ENCODE data around the gene KAT2B.

KAT2B gene

GRCh38 chr3:20080956-20081554 is 40.8 kb downstream of the KAT2B start:
- H3K27ac ChIP-seq = no peak overlapping the region

GRCh38 chr3:20083253-20083652 is 43.0 kb downstream of the KAT2B start:
- H3K27ac ChIP-seq = no peak overlapping the region
- TF ChIP-seq ZFX (IDR thresholded peaks at IDR 0.05; ENCODE audit: borderline replicate concordance) = no peak
- TF ChIP-seq CTCF (IDR thresholded peaks at IDR 0.05) = no peak

More at GRCh38 chr3:20080956-20081554, 40.8 kb downstream of the KAT2B start:
- no peak for TF ChIP-seq ZFX (IDR thresholded peaks at IDR 0.05; ENCODE audit: borderline replicate concordance)
- no peak for TF ChIP-seq CTCF (IDR thresholded peaks at IDR 0.05)

GRCh38 chr3:20083953-20084352 is 43.7 kb downstream of the KAT2B start:
- no peak overlapping the region for H3K27ac ChIP-seq
- no peak for TF ChIP-seq CTCF (IDR thresholded peaks at IDR 0.05)
- TF ChIP-seq ZFX (IDR thresholded peaks at IDR 0.05; ENCODE audit: borderline replicate concordance) = no peak

- no peak for TF ChIP-seq ZFX (IDR thresholded peaks at IDR 0.05; ENCODE audit: borderline replicate concordance)
- no peak for TF ChIP-seq CTCF (IDR thresholded peaks at IDR 0.05)
- H3K27ac ChIP-seq = no peak overlapping the region
Observed at GRCh38 chr3:20091331-20092047, 51.2 kb downstream of the KAT2B start.

- no peak overlapping the region for H3K27ac ChIP-seq
- TF ChIP-seq CTCF (IDR thresholded peaks at IDR 0.05) = no peak
- no peak for TF ChIP-seq ZFX (IDR thresholded peaks at IDR 0.05; ENCODE audit: borderline replicate concordance)
Observed at GRCh38 chr3:20095470-20095869, 55.2 kb downstream of the KAT2B start.

- TF ChIP-seq ZFX (IDR thresholded peaks at IDR 0.05; ENCODE audit: borderline replicate concordance) (no peak), CTCF (IDR thresholded peaks at IDR 0.05) (no peak)
- no peak overlapping the region for H3K27ac ChIP-seq
Observed at GRCh38 chr3:20096135-20096685, 56.0 kb downstream of the KAT2B start.

- TF ChIP-seq CTCF (IDR thresholded peaks at IDR 0.05) = no peak
- TF ChIP-seq ZFX (IDR thresholded peaks at IDR 0.05; ENCODE audit: borderline replicate concordance) = no peak
Observed at GRCh38 chr3:20097015-20097414, 56.8 kb downstream of the KAT2B start.

More at GRCh38 chr3:20097015-20097414, 56.8 kb downstream of the KAT2B start:
- H3K27ac ChIP-seq = no peak overlapping the region
